Measurements from ENCODE around the gene BBS9. TPM values are rescaled to one million over a fixed set of nuclear protein-coding genes. Genes with fewer than 3 reads are reported as not detected.
"Not testable (repeated sequence)": the region's sequence is repeated elsewhere in the genome, so short reads cannot be mapped to it uniquely, and the experiment has no call there.

Gene BBS9
- total RNA-seq, 1 experiment from 2014 or later, result 18.7 TPM

- peak; percentile 16 for DNase-seq (ENCODE audit: low spot score)
Measured at GRCh38 chr7:33195264-33195663, 65.9 kb downstream of the BBS9 start.

GRCh38 chr7:33196221-33196620 is 66.9 kb downstream of the BBS9 start:
- DNase-seq (ENCODE audit: low spot score), result no peak

GRCh38 chr7:33200282-33200681 is 70.9 kb downstream of the BBS9 start:
- no peak for DNase-seq (ENCODE audit: low spot score)

GRCh38 chr7:33201821-33202220 is 72.5 kb downstream of the BBS9 start:
- no peak for DNase-seq (ENCODE audit: low spot score)

GRCh38 chr7:33210958-33211357 is 81.6 kb downstream of the BBS9 start:
- no peak for DNase-seq (ENCODE audit: low spot score)

GRCh38 chr7:33212144-33212543 is 82.8 kb downstream of the BBS9 start:
- DNase-seq (ENCODE audit: low spot score), result no peak

GRCh38 chr7:33215992-33216391 is 86.6 kb downstream of the BBS9 start:
- no peak for DNase-seq (ENCODE audit: low spot score)

GRCh38 chr7:33217595-33217994 is 88.2 kb downstream of the BBS9 start:
- DNase-seq (ENCODE audit: low spot score), result no peak

- not testable (repeated sequence) for DNase-seq (ENCODE audit: low spot score)
Measured at GRCh38 chr7:33218841-33219535, 89.6 kb downstream of the BBS9 start.

- no peak for DNase-seq (ENCODE audit: low spot score)
Measured at GRCh38 chr7:33220231-33220630, 90.9 kb downstream of the BBS9 start.

GRCh38 chr7:33221390-33221789 is 92.0 kb downstream of the BBS9 start:
- DNase-seq (ENCODE audit: low spot score), result no peak

GRCh38 chr7:33232632-33233145 is 103.3 kb downstream of the BBS9 start:
- no peak for DNase-seq (ENCODE audit: low spot score)

GRCh38 chr7:33233659-33234058 is 104.3 kb downstream of the BBS9 start:
- no peak for DNase-seq (ENCODE audit: low spot score)

GRCh38 chr7:33237036-33237435 is 107.7 kb downstream of the BBS9 start:
- no peak for DNase-seq (ENCODE audit: low spot score)

GRCh38 chr7:33243319-33243881 is 114.0 kb downstream of the BBS9 start:
- peak; percentile 34 for DNase-seq (ENCODE audit: low spot score)

GRCh38 chr7:33248671-33249070 is 119.3 kb downstream of the BBS9 start:
- no peak for DNase-seq (ENCODE audit: low spot score)

- no peak for DNase-seq (ENCODE audit: low spot score)
Measured at GRCh38 chr7:33250421-33250871, 121.1 kb downstream of the BBS9 start.

- DNase-seq (ENCODE audit: low spot score), result no peak
Measured at GRCh38 chr7:33251301-33251700, 121.9 kb downstream of the BBS9 start.

GRCh38 chr7:33258491-33258951 is 129.2 kb downstream of the BBS9 start:
- DNase-seq (ENCODE audit: low spot score), result no peak

- DNase-seq (ENCODE audit: low spot score), result peak; percentile 18
Measured at GRCh38 chr7:33261585-33261984, 132.2 kb downstream of the BBS9 start.

- no peak for DNase-seq (ENCODE audit: low spot score)
Measured at GRCh38 chr7:33262476-33262875, 133.1 kb downstream of the BBS9 start.

GRCh38 chr7:33271839-33272371 is 142.5 kb downstream of the BBS9 start:
- not testable (repeated sequence) for DNase-seq (ENCODE audit: low spot score)

GRCh38 chr7:33273356-33273755 is 144.0 kb downstream of the BBS9 start:
- DNase-seq (ENCODE audit: low spot score), result no peak
